Jurkat, Clone E6-1 (cell line): Measurements from ENCODE around the gene NPIPA8. TPM values are rescaled to one million over a fixed set of nuclear protein-coding genes. Genes with fewer than 3 reads are reported as not detected.
"Not testable (repeated sequence)": the region's sequence is repeated elsewhere in the genome, so short reads cannot be mapped to it uniquely, and the experiment has no call there.

ENCODE experiments used
- DNase-seq: peaks from one replicate; pipeline ENCODE4 v3.0.0-alpha.2; 2011; ENCODE audit warnings: low read depth, low spot score
- H3K4me3 ChIP-seq: 2 replicates; pipeline ENCODE4 v1.5.1; 2011; ENCODE audit warnings: mild to moderate bottlenecking, low read length, control low read depth, moderate library complexity
- polyA plus RNA-seq: library from polyadenylated mRNA; unstranded; fragments of >200 nt; gene quantifications from one replicate; pipeline ENCODE4 v1.2.1, GENCODE V29; 2012; ENCODE audit warnings: missing spikeins; ENCODE audit not compliant: insufficient read length, insufficient read depth

Gene NPIPA8
- polyA plus RNA-seq, result 32.9 TPM

- H3K4me3 ChIP-seq, DNase-seq: not testable (repeated sequence)
Measured at GRCh38 chr16:18336636-18337035, at the start of gene NPIPA8. Gene NPIPA8 (minus strand): TSS chr16:18336736. CDS start chr16:18332662, 4,074 bp downstream.

GRCh38 chr16:18385285-18385684 is 48.7 kb upstream of the NPIPA8 start:
- not testable (repeated sequence) for H3K4me3 ChIP-seq, DNase-seq

GRCh38 chr16:18384869-18385268 is 48.3 kb upstream of the NPIPA8 start:
- not testable (repeated sequence) for H3K4me3 ChIP-seq, DNase-seq

- not testable (repeated sequence) for DNase-seq, H3K4me3 ChIP-seq
Measured at GRCh38 chr16:18384098-18384636, 47.6 kb upstream of the NPIPA8 start.

GRCh38 chr16:18382696-18383095 is 46.2 kb upstream of the NPIPA8 start:
- H3K4me3 ChIP-seq, DNase-seq: not testable (repeated sequence)

GRCh38 chr16:18347742-18348141 is 11.2 kb upstream of the NPIPA8 start:
- not testable (repeated sequence) for H3K4me3 ChIP-seq, DNase-seq

GRCh38 chr16:18346993-18347392 is 10.5 kb upstream of the NPIPA8 start:
- DNase-seq, H3K4me3 ChIP-seq: not testable (repeated sequence)

GRCh38 chr16:18344634-18345033 is 8.1 kb upstream of the NPIPA8 start:
- DNase-seq, H3K4me3 ChIP-seq: not testable (repeated sequence)

- DNase-seq, result not testable (repeated sequence)
Measured at GRCh38 chr16:18341986-18342385, 5.5 kb upstream of the NPIPA8 start.

GRCh38 chr16:18341417-18341960 is 5.0 kb upstream of the NPIPA8 start:
- not testable (repeated sequence) for DNase-seq

More at GRCh38 chr16:18341986-18342385, 5.5 kb upstream of the NPIPA8 start:
- not testable (repeated sequence) for H3K4me3 ChIP-seq

GRCh38 chr16:18339210-18339609 is 2.7 kb upstream of the NPIPA8 start:
- DNase-seq, H3K4me3 ChIP-seq: not testable (repeated sequence)

More at GRCh38 chr16:18341417-18341960, 5.0 kb upstream of the NPIPA8 start:
- not testable (repeated sequence) for H3K4me3 ChIP-seq

- not testable (repeated sequence) for DNase-seq, H3K4me3 ChIP-seq
Measured at GRCh38 chr16:18311811-18312210, 24.7 kb downstream of the NPIPA8 start.

GRCh38 chr16:18309159-18309558 is 27.4 kb downstream of the NPIPA8 start:
- not testable (repeated sequence) for DNase-seq, H3K4me3 ChIP-seq

GRCh38 chr16:18307241-18307640 is 29.3 kb downstream of the NPIPA8 start:
- not testable (repeated sequence) for H3K4me3 ChIP-seq, DNase-seq

- not testable (repeated sequence) for DNase-seq
Measured at GRCh38 chr16:18306066-18306465, 30.5 kb downstream of the NPIPA8 start.

GRCh38 chr16:18303059-18303706 is 33.4 kb downstream of the NPIPA8 start:
- not testable (repeated sequence) for DNase-seq, H3K4me3 ChIP-seq

More at GRCh38 chr16:18306066-18306465, 30.5 kb downstream of the NPIPA8 start:
- not testable (repeated sequence) for H3K4me3 ChIP-seq

- not testable (repeated sequence) for DNase-seq, H3K4me3 ChIP-seq
Measured at GRCh38 chr16:18297714-18298113, 38.8 kb downstream of the NPIPA8 start.

GRCh38 chr16:18296931-18297330 is 39.6 kb downstream of the NPIPA8 start:
- not testable (repeated sequence) for H3K4me3 ChIP-seq, DNase-seq

- H3K4me3 ChIP-seq, DNase-seq: not testable (repeated sequence)
Measured at GRCh38 chr16:18294371-18294770, 42.2 kb downstream of the NPIPA8 start.

GRCh38 chr16:18293337-18293956 is 43.1 kb downstream of the NPIPA8 start:
- DNase-seq, H3K4me3 ChIP-seq: not testable (repeated sequence)
